ACHN (cell line): ENCODE measurements around the gene SIRT4.
A peak's percentile ranks its signal among the peaks of the same experiment; 100 is the strongest.
"Not testable (repeated sequence)": the region's sequence is repeated elsewhere in the genome, so short reads cannot be mapped to it uniquely, and the experiment has no call there.

Experiments used
- DNase-seq: peaks from one replicate; pipeline ENCODE4 v3.0.0-alpha.2; 2015
- in situ Hi-C: cut with HindIII; loops from 2 replicates; pipeline ENCODE4 v1.10.0; 2017; ENCODE audit warnings: low sequenced_read_pairs, low pct_ligation_motif_present, low pct_unique_long_range_greater_than_20kb

SIRT4 gene, protein sequence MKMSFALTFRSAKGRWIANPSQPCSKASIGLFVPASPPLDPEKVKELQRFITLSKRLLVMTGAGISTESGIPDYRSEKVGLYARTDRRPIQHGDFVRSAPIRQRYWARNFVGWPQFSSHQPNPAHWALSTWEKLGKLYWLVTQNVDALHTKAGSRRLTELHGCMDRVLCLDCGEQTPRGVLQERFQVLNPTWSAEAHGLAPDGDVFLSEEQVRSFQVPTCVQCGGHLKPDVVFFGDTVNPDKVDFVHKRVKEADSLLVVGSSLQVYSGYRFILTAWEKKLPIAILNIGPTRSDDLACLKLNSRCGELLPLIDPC

GRCh38 chr12:120301962-120302815 is at the start of gene SIRT4:
Gene SIRT4 (plus strand): TSS chr12:120302321. CDS start chr12:120303562, 1,241 bp downstream.
- in situ Hi-C loops, result loop anchor here (10.0 kb wide), 1 partner anchor 77 kb away; no protein-coding TSS in a partner anchor
- peak; percentile 98 for DNase-seq

- DNase-seq, in situ Hi-C loops: not testable (repeated sequence)
Measured at GRCh38 chr12:120253313-120253712, 48.8 kb upstream of the SIRT4 start.

GRCh38 chr12:120254809-120255208 is 47.3 kb upstream of the SIRT4 start:
- no peak for DNase-seq
- in situ Hi-C loops, result no loop called here

- no peak for DNase-seq
- in situ Hi-C loops, result no loop called here
Measured at GRCh38 chr12:120257041-120257821, 44.9 kb upstream of the SIRT4 start.

- in situ Hi-C loops, result no loop called here
- no peak for DNase-seq
Measured at GRCh38 chr12:120258323-120258896, 43.7 kb upstream of the SIRT4 start.

DNA sequence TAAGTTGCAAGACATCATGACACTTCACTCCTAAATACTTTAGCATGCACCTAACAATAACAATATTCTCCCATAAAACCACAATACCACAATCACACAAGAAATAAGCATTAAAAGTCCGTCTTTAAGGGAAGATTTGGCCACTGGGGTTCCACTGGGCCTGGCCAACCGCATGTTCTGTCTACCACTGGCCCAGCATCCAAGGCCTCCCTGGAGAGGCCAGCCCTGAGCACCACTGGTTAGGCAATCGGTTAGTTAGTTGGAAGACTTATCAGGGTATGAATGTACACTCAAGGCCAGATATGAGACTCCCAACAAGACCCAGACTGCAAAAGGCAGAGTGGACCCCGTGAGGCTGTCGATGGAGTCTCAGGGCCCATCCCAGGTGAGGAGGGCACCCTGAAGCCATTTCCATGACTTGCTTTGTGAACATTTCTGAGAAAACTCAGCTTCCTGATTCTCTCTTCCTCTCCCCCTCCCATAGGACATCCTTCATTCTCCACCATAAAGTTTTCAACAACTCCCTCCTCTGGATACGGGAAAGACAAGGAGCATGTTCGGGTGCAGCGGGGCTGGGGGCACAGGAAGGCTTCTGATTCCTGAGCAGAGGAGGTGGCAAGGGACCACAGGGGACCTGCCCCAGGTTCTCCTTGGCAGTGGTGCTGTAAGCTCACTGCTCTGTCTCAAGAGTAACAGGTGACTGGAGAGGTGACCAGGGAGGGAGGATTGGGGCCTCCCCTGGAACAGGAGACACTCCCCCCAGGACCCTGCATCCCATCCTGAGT is 42.5 kb upstream of the SIRT4 start:
- in situ Hi-C loops, result loop anchor here (10.0 kb wide), 1 partner anchor 55 kb away; the partner anchor contains the start of gene RPLP0
- DNase-seq, result no peak

GRCh38 chr12:120260607-120261006 is 41.5 kb upstream of the SIRT4 start:
- no peak for DNase-seq
- in situ Hi-C loops, result loop anchor here (10.0 kb wide), 1 partner anchor 56 kb away; the partner anchor contains the start of gene RPLP0

GRCh38 chr12:120261951-120262851 is 39.9 kb upstream of the SIRT4 start:
- no peak for DNase-seq
- in situ Hi-C loops, result loop anchor here (10.0 kb wide), 1 partner anchor 57 kb away; the partner anchor contains the start of gene RPLP0

DNA sequence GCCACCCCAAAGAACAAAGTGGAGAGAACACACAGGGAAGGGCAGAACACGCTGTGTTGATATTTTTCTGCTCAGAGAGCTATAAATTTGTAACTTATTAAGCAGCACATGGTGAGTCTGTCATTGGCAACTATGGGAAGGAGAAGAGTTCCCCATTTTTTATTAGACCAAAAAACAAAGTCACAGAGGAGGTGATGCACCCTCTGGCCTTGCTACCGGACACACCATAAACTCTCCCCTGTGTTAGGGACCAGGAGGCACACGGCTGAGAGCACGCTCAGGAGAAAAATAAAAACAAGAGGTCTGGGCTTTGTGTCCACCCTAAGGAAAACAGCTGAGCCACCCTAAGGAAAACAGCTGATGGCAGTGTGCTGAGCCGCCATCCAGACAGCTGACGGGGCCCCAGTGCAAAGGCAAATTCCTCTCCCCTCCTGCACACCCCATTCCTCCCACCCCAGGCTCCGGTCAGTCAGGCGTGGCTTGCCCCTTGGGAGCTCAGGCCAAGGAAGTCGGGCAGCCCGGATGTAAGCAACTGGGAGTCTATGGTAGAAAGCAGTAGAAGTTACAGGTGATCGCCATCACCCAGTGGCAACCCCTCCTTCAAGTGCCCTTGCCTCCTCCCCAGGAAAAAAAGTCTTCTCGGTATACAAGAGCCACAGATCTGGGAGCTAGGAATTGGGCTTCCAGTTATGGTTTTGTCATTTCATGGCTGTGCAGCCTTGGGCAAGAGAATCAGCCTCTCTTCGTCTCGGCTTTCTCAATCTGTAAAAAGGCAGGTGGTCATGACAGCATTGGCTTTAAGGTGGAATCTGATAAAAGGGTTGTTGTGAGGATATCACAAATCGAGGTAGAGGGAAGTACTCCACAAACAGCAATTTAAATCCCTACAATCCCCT is 39.0 kb upstream of the SIRT4 start:
- DNase-seq, result peak; percentile 46
- in situ Hi-C loops, result loop anchor here (10.0 kb wide), 1 partner anchor 58 kb away; the partner anchor contains the start of gene RPLP0

- DNase-seq, result no peak
- in situ Hi-C loops, result loop anchor here (10.0 kb wide), 1 partner anchor 59 kb away; the partner anchor contains the start of gene RPLP0
Measured at GRCh38 chr12:120263748-120264085, 38.4 kb upstream of the SIRT4 start.

DNA sequence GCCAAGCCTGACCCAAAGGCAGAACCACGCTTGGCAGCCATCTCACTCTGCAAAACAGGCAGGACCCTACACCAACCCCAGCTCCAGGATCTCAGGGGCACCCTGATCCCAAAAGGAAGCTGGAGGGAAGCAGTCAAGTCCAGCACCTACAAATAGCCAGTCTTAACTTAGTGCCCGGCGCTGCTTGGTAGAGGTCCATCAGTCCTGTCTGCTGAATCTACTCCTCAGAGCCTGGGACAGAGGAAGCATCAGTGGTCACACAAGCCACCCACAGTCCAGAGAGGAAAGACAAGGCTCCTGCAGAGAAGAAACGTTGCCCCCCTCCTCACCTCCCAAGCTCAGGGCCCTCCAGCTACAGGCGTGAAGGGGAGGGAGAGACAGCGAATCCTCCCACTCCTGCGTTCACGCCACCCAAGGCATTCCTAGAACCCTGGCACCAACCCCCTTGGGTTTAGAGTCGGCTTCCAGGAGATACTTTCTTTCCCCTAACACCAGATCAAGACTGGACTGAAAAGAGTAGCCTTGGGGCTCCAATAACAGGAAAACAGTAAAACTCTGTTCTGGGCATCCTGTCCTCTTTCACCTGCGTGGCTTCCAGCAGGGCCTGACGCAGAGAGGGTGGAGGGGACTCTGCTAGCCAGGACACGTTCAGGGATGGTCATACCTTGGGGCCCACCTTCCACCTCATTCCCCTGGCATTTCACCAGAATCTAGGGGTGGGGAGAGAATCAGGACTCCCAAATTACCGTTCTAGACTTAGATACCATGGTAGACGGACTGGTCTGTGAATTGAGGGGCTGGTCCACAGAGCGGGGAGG is 37.8 kb upstream of the SIRT4 start:
- in situ Hi-C loops, result loop anchor here (10.0 kb wide), 1 partner anchor 59 kb away; the partner anchor contains the start of gene RPLP0
- no peak for DNase-seq

DNA sequence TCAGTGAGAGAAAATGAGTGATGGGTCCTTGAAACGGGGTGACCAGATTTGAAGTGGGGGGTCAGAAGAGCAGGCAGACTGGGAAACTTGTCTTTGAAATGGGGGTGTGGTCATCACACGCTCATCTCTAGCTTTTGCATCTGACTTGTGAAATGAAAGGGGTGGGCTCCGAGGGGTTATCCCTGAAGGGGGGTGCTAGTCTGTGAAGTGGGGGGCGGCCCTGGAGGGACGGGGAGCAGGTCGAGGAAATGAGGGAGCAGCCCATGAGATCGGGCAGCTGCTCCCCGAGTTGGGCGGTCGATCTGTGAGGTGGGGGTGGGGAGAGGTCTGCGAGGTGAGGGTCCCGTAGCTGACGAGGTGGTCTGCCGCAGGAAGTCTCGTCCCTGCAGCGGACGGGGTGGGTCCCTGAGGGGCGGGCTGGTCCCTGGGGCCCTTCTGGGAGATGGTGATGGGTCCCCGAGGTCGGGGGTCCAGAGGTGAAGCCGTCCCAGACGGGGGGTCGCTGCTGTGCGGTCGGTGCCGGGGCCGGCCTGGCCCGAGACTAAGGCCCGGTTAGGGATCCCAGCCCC is 37.1 kb upstream of the SIRT4 start:
- in situ Hi-C loops, result loop anchor here (5.0 to 10.0 kb wide), 2 partner anchors 43 to 60 kb away; partner anchors contain the start of gene RPLP0
- DNase-seq, result no peak

DNA sequence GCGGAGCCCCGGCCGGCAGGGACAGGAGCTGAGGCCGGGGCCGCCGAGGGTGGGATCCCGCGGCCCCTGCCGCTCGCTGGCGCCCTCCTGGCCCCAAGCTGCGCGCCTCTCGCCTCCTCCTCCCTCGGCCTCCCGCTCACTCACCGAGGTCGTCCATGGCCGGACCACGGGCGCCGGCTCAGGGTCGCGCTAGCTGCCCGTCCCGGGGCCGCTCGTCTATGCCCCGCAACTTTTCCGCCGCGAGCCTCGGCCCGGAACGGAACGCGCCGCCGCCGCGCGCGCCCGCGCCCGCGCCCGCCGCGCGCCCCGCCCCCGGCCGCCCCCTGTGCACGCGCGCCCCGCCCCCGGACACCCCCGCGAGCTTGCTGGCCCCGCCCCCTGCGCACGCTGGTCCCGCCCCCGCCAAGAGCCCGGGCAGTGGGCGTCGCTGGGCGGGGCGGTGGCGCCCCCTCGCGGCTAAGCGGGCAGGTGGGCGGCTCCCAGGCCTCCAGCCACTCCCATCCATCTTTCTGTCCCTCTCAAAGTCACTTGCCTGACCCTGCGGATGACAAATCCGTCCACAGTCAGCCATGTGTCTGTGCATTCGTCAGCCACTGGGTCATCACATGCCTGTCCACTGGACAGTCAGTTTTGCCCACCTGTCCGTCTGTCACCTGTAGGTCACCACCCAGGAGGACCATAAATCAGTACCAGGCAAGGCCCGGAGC is 36.5 kb upstream of the SIRT4 start, which contains the start of gene PXN:
Gene PXN (minus strand): TSS at position 258 of the 707 bp plus-strand sequence. CDS start 101 bp downstream, at position 157.
- DNase-seq, result peak; percentile 85
- in situ Hi-C loops, result loop anchor here (5.0 to 10.0 kb wide), 2 partner anchors 43 to 61 kb away; partner anchors contain the start of gene RPLP0
